ENCODE measurements around the gene C1orf210.

C1orf210 gene

GRCh38 chr1:43312212-43312623, 26.8 kb upstream of the C1orf210 start:
- no peak for DNase-seq

GRCh38 chr1:43311521-43311920, 26.1 kb upstream of the C1orf210 start:
- DNase-seq, result no peak

- DNase-seq, result no peak
These were observed 24.1 kb upstream of the C1orf210 start for GRCh38 chr1:43309405-43310025.

GRCh38 chr1:43308635-43309404, 23.4 kb upstream of the C1orf210 start:
- no peak for DNase-seq

- no peak for DNase-seq
These were observed 22.2 kb upstream of the C1orf210 start for GRCh38 chr1:43307458-43308158.

- no peak for DNase-seq
These were observed 21.5 kb upstream of the C1orf210 start for GRCh38 chr1:43306688-43307457.

- DNase-seq, result no peak
These were observed 20.7 kb upstream of the C1orf210 start for GRCh38 chr1:43305926-43306687.

- DNase-seq, result no peak
These were observed 20.1 kb upstream of the C1orf210 start for GRCh38 chr1:43305461-43305860.

- no peak for DNase-seq
These were observed 19.5 kb upstream of the C1orf210 start for GRCh38 chr1:43304771-43305300.

GRCh38 chr1:43304314-43304681, 18.9 kb upstream of the C1orf210 start:
- no peak for DNase-seq

- no peak for DNase-seq
These were observed 18.3 kb upstream of the C1orf210 start for GRCh38 chr1:43303471-43304313.

- no peak for DNase-seq
These were observed 17.5 kb upstream of the C1orf210 start for GRCh38 chr1:43302721-43303470.

- DNase-seq, result no peak
These were observed 16.8 kb upstream of the C1orf210 start for GRCh38 chr1:43302201-43302600.

- no peak for DNase-seq
These were observed 15.2 kb upstream of the C1orf210 start, which contains the start of gene TIE1 for GRCh38 chr1:43300378-43301094. TSS of gene TIE1 (plus strand) at chr1:43300982. CDS start at chr1:43301072, 90 bp downstream.

- no peak for DNase-seq
These were observed 13.7 kb upstream of the C1orf210 start for GRCh38 chr1:43299101-43299500.

- no peak for DNase-seq
These were observed 12.7 kb upstream of the C1orf210 start for GRCh38 chr1:43298055-43298454.

GRCh38 chr1:43296207-43296606, 10.8 kb upstream of the C1orf210 start:
- no peak for DNase-seq

- DNase-seq, result no peak
These were observed 9.4 kb upstream of the C1orf210 start for GRCh38 chr1:43294761-43295160.

GRCh38 chr1:43293896-43294760, 8.7 kb upstream of the C1orf210 start:
- DNase-seq, result no peak
